Urinary bladder (tissue), 4 donors: ENCODE results near the gene GGTA1. TPM values are rescaled to one million over a fixed set of nuclear protein-coding genes. Genes with fewer than 3 reads are reported as not detected.
"Not testable (repeated sequence)": the region's sequence is repeated elsewhere in the genome, so short reads cannot be mapped to it uniquely, and the experiment has no call there.

ENCODE experiments used
- DNase-seq: peaks from one replicate; pipeline ENCODE4 v3.0.0-alpha.2; 2015; ENCODE audit errors: extremely low spot score
- H3K27ac ChIP-seq: one replicate; pipeline ENCODE4 v1.5.1; 2013; ENCODE audit warnings: low read depth, mild to moderate bottlenecking, moderate library complexity
- H3K36me3 ChIP-seq: one replicate; pipeline ENCODE4 v1.6.1; 2013; ENCODE audit warnings: mild to moderate bottlenecking, moderate library complexity; ENCODE audit not compliant: insufficient read depth
- H3K4me1 ChIP-seq: one replicate; pipeline ENCODE4 v1.6.1; 2013; ENCODE audit warnings: mild to moderate bottlenecking, moderate library complexity; ENCODE audit not compliant: insufficient read depth
- H3K4me3 ChIP-seq: one replicate; pipeline ENCODE4 v1.5.1; 2013; ENCODE audit warnings: low read depth, low read length
- WGBS: extraction: QIAGEN DNeasy Blood & Tissue Kit; methylation state at CpG from one replicate; pipeline ENCODE4 v1.1.7; 2013; 5-methylcytosine and 5-hydroxymethylcytosine counted together
- polyA plus RNA-seq: library from polyadenylated mRNA; stranded (reverse); fragments of 200-250 nt; gene quantifications from one replicate; pipeline ENCODE4 v1.2.3, GENCODE V29; 2013
- total RNA-seq: library from RNA; depleted of rRNA; stranded (reverse); fragments of >200 nt; gene quantifications from one replicate; pipeline ENCODE4 v1.2.3, GENCODE V29; 2014
- donor health status: healthy with polysubstance abuse.
- donor health status: healthy.

Gene GGTA1
- total and polyA plus RNA-seq, 2 donors: 5.1 to 10.2 TPM

DNA sequence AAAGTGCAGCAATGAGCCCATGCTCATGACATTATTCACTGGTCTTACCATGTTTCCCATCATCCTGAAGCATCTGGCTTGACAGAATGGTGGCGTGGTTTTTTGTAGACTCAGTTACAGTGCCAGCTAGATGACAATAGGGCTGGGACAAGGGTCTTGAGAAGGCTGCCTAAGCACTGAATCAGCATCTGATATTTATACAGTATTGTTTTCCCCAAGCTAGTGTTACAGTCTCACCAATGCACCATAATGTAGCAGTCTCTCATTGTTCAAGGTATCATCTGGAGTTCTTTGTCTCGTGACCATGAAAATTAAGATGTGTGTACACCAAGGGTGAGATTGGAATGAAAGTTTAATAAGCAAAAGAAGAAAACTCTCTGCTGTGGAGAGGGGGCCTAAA is 19.0 kb upstream of the GGTA1 start:
- WGBS: 91% methylated on average over 2 of the region's 2 CpGs
- DNase-seq: no peak

GRCh38 chr9:121513166-121513565 is 13.5 kb upstream of the GGTA1 start:
- not testable (repeated sequence) for DNase-seq, H3K27ac ChIP-seq, H3K4me1 ChIP-seq, H3K36me3 ChIP-seq, H3K4me3 ChIP-seq
- 81% methylated on average over 4 of the region's 4 CpGs for WGBS

More for the DNA sequence above, 19.0 kb upstream of the GGTA1 start:
- H3K27ac ChIP-seq: no peak overlapping the region
- H3K36me3 ChIP-seq: no peaks in the 10 kb centered on the region
- no peak overlapping the region for H3K4me3 ChIP-seq
- no peaks in the 10 kb centered on the region for H3K4me1 ChIP-seq

DNA sequence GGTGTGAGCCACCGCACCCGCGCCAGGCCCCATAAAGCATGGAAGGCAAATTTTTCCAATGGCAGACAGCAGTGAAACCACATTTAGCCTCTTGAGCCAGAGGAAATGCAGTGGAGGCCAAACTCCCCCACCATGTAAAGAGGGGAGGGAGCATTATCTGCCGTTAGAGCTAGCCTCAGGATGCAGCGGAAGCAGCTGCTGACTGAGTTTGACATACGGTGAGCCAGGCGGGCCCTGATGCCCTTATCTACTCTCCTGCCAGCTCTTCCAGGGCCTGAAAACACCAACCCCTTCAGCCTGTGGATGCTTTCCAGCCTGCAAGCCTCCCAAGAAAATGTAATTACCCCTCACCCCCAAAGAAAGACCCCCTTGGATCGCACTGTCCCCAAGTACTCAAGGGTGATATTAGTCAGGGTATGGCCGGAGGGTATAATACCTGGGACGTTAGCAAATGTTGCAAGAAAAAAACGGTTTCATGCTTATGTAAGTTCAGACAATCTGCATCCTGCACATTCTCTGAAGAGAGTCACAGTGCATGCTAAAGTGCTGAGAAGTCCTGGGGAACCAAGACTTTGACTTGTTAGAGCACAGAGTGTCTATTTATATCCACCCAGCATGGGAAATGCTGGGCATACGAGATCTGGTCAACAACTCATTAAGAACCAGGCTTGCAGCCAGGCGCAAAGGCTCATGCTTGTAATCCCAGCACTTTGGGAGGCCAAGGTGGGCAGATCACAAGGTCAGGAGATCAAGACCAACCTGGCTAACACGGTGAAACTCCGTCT is 11.3 kb upstream of the GGTA1 start:
- no peak for DNase-seq
- 67% methylated on average over 15 of the region's 15 CpGs for WGBS
- Histone ChIP-seq H3K4me1 (no peaks in the 10 kb centered on the region), H3K27ac (no peak overlapping the region), H3K4me3 (no peak overlapping the region), H3K36me3 (no peaks in the 10 kb centered on the region)

- Histone ChIP-seq H3K36me3 (no peaks in the 10 kb centered on the region), H3K4me1 (no peaks in the 10 kb centered on the region), H3K27ac (no peak overlapping the region), H3K4me3 (no peak overlapping the region)
- 95% methylated on average over 5 of the region's 5 CpGs for WGBS
- no peak for DNase-seq
Measured at GRCh38 chr9:121509180-121509579, 9.5 kb upstream of the GGTA1 start.

DNA sequence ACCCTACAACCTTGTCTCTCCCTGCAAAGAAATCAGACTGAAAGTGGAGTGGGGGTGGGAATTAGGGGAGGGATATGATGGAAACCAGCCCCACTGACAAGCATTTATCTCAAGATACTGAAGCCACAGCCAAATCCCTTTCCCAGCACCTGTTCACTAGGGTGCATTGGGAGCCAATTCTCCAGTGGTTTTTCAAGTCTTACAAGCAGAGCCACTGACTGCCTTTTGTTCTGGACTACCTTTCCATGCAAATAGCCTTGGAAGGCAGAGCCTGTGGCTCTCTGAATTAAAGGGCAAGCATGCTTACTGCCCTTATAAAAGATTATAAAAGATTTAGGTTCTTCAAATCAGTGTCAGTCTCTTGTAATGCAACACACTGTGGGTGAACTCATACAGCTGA is 8.8 kb upstream of the GGTA1 start:
- no peak for DNase-seq
- H3K27ac ChIP-seq: no peak overlapping the region
- H3K36me3 ChIP-seq: no peaks in the 10 kb centered on the region
- no peaks in the 10 kb centered on the region for H3K4me1 ChIP-seq
- H3K4me3 ChIP-seq: no peak overlapping the region

DNA sequence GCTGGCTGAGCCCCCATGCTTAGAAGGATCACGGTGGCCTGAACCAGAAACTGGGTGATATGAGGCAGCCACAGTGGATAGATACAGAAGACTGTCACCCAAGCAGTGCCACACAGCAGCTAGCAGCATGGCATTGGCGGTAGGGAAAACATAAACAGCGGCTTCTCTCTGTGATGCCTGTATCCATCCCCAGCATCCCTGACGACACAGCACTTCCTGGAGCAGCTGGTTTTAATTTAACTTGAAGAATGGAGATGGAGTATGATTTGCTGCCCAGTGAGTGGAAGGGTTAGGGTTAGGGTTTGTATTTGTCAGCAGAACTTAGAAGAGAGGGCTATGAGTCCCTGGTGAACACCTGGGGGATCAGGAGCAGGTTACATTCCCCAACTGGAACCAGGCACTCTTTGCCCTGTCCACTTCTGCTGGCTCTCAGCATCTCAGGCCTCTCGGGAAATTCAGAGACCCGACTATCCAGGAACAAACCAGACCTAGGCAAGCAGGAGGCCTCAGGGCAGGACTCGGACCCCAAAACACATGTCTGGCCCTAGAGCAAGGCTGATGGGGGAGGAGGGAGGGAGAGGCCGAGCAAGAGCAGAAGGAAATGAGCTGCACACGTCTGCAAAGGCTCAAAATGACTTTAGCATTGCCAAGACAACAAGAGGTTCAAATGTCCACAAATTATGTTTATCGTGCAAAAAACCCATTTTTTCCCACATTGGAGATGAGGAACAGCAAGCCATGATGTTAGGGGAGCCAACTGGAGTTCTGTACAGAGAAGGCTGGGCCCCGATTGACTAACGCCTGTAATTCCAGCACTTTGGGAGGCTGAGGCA is 6.5 kb upstream of the GGTA1 start:
- Histone ChIP-seq H3K4me1 (no peaks in the 10 kb centered on the region), H3K4me3 (no peak overlapping the region), H3K27ac (no peak overlapping the region), H3K36me3 (no peaks in the 10 kb centered on the region)
- 72% methylated on average over 12 of the region's 12 CpGs for WGBS
- no peak for DNase-seq

DNA sequence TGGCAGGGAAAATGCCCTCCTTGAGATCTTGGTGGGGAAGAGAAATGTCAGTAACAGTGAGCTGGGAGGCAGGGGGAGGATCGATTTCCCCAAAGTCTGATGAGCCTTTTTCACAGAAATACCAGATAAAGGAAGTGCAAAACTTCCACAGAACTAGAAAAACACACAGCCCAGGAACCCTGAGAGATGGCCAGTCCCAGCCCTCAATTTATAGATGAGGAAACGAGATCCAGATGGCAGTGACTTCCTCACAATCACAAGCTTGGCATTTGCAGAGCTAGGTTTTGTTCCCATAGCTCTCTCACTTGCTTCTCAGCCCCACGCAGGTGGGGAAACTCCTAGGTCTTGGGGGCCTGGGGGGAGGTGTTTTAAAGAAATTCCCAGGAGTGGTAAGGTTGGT is 3.8 kb upstream of the GGTA1 start:
- Histone ChIP-seq H3K36me3 (no peaks in the 10 kb centered on the region), H3K27ac (no peak overlapping the region), H3K4me1 (no peaks in the 10 kb centered on the region), H3K4me3 (no peak overlapping the region)
- no peak for DNase-seq
- 57% methylated on average over 3 of the region's 3 CpGs for WGBS

DNA sequence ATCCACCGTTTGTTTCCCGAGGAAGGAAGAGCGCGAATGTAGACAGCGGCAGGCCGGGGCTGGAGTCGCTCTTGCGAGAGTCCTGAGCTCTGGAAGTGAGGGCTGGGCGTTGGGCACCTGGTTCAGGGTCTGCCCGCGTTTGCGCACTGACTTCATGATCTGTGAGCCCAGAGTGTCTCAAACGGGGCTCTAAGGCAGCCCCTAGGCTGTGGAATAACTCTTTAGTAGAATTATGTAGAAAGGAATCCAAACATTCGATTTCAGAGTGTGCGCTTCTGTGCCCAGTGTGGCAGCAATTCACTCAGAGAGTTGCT is 478 bp upstream of the GGTA1 start:
- Histone ChIP-seq H3K36me3 (no peaks in the 10 kb centered on the region), H3K4me1 (no peaks in the 10 kb centered on the region), H3K27ac (no peak overlapping the region), H3K4me3 (peak overlapping the region; percentile 42)
- no peak for DNase-seq
- 11% methylated on average over 15 of the region's 15 CpGs for WGBS

DNA sequence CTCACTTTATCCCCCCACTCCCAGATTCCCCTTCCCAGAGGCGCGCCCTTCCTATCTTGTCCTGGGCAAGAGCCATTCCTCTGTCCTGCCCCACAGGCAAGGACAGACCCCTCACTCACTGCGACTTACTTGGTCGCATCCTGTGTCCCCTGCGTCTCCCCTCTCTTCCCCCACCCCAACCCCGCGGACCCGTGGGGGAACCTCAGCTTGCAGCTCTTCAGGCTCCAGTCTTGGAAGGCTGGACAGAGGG is 542 bp downstream of the GGTA1 start:
- Histone ChIP-seq H3K4me3 (peak overlapping the region; percentile 42), H3K27ac (no peak overlapping the region), H3K4me1 (no peaks in the 10 kb centered on the region), H3K36me3 (no peaks in the 10 kb centered on the region)
- WGBS: 1% methylated on average over 8 of the region's 8 CpGs
- DNase-seq: no peak

DNA sequence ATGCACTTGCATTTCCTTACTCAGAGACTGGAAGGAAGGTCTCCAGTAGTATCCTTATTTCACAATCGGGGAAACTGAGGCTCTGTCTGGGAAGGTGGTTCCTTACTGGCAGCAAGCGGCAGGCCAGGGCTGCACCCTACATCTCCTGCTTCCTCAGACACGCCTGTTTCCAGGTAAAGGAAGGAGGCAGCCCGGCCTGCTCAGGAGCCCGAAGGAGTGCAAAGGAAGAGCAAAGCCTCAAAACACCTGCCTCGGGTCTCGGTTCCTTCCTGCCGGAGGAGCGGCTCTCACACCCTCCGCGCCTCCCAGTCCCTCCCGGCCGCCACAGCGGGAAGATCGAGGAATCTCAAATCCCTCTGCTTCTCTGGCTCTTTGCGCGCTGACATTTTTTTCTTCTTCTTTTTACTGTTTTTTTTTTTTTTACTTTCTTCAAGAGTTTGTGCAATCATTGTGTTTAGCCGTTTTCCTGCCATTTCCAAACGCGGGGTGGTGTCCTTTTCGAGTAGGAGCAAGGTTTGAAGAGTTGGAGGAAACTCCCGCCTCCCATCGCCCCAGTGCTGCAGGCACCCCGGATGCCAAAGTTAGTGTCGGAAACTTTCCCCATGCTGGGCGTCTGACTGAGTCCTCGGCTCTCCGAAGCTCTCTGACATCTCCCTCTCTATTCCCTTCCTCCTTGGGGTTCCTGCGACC is 1.0 kb downstream of the GGTA1 start:
- Histone ChIP-seq H3K36me3 (no peaks in the 10 kb centered on the region), H3K4me3 (peak overlapping the region; percentile 42), H3K4me1 (no peaks in the 10 kb centered on the region), H3K27ac (no peak overlapping the region)
- 2% methylated on average over 29 of the region's 29 CpGs for WGBS
- DNase-seq: no peak

- no peak for DNase-seq
- no peaks in the 10 kb centered on the region for H3K4me1 ChIP-seq
- 5% methylated on average over 4 of the region's 4 CpGs for WGBS
- H3K4me3 ChIP-seq: no peak overlapping the region
- no peaks in the 10 kb centered on the region for H3K36me3 ChIP-seq
- no peak overlapping the region for H3K27ac ChIP-seq
Measured at GRCh38 chr9:121498150-121498486, 1.5 kb downstream of the GGTA1 start.

DNA sequence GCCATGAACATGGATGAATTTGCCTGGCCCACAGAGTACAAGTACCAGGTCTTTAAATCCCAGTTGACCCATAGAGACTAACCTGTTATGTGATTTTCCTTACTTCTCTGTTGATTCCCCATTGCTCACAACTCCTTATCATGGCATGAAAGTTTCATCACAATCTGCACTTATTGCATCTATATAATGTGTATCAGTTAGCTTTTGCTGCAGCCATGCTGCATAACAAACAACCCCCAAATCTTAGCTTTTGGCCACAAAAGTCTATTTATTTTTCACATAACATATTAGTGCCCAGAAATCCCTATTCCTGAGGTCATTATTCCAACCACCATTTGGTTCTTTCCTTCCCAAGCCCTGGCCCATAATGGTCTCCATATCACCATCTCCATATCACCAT is 3.7 kb downstream of the GGTA1 start:
- Histone ChIP-seq H3K36me3 (no peaks in the 10 kb centered on the region), H3K4me3 (no peak overlapping the region), H3K27ac (no peak overlapping the region), H3K4me1 (no peaks in the 10 kb centered on the region)
- no peak for DNase-seq

- 78% methylated on average over 3 of the region's 3 CpGs for WGBS
- Histone ChIP-seq H3K27ac (no peak overlapping the region), H3K4me1 (no peaks in the 10 kb centered on the region), H3K36me3 (no peaks in the 10 kb centered on the region), H3K4me3 (no peak overlapping the region)
- no peak for DNase-seq
Measured at GRCh38 chr9:121494192-121494591, 5.5 kb downstream of the GGTA1 start.

DNA sequence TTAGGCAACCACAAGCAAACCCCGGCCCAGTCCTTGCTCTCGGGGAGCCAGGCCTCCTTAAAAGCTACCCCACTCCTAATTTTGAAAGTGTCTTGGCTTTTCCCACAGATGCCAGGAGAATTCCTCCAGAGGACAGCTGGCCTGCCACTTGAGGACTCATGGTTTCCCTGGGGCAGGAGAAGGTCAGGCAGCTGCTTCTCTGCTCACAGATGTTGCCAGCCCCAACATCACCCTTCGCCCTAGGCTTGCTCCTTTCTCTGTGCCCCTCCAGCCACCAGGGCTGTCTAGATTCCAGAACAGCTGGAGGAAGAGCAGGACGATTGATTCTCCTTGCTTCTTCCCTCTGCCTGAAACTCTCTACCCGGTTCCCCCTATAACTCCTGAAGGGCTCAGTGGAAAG is 8.5 kb downstream of the GGTA1 start:
- no peak for DNase-seq
- H3K27ac ChIP-seq: no peak overlapping the region
- H3K36me3 ChIP-seq: no peaks in the 10 kb centered on the region
- 84% methylated on average over 5 of the region's 5 CpGs for WGBS
- H3K4me3 ChIP-seq: no peak overlapping the region
- no peaks in the 10 kb centered on the region for H3K4me1 ChIP-seq
